Measurements from ENCODE around the gene GPI. TPM values are rescaled to one million over a fixed set of nuclear protein-coding genes. Genes with fewer than 3 reads are reported as not detected.

Gene GPI
- polyA plus RNA-seq, 1 donor: 162 TPM

Other genes starting within 250 kb of the GPI start
- gene LSM14A, start 192.7 kb upstream of the GPI start, polyA plus RNA-seq (ENCODE audit: insufficient read length): 77.2 TPM
- gene GARRE1, start 110.6 kb upstream of the GPI start, polyA plus RNA-seq (ENCODE audit: insufficient read length): 21.7 TPM
- gene PDCD2L, start 39.2 kb downstream of the GPI start, polyA plus RNA-seq (ENCODE audit: insufficient read length): 15.7 TPM
- gene UBA2, start 63.2 kb downstream of the GPI start, polyA plus RNA-seq (ENCODE audit: insufficient read length): 87.1 TPM
- gene WTIP, start 116.6 kb downstream of the GPI start, polyA plus RNA-seq (ENCODE audit: insufficient read length): 18.7 TPM

Data from forelimb muscle (tissue), 1 donor.